Karpas-422 (cell line): Measurements from ENCODE around the gene LGALS12. TPM values are rescaled to one million over a fixed set of nuclear protein-coding genes. Genes with fewer than 3 reads are reported as not detected.
"Not testable (repeated sequence)": the region's sequence is repeated elsewhere in the genome, so short reads cannot be mapped to it uniquely, and the experiment has no call there.

Experiments
- DNase-seq: peaks from one replicate; pipeline ENCODE4 v3.0.0-alpha.2; 2015
- H2AFZ ChIP-seq: fragments of 200-600 bp; sonication (generic); 2 replicates; pipeline ENCODE4 v1.6.1; 2014; ENCODE audit warnings: antibody characterized with exemption, low read length, mixed read lengths
- H3K27ac ChIP-seq: fragments of 200-600 bp; sonication (generic); 2 replicates; pipeline ENCODE4 v1.5.1; 2014; ENCODE audit warnings: mild to moderate bottlenecking, low read length, moderate library complexity
- H3K27me3 ChIP-seq: fragments of 200-600 bp; sonication (generic); 2 replicates; pipeline ENCODE4 v1.6.1; 2014; ENCODE audit warnings: low read length, mixed read lengths
- H3K36me3 ChIP-seq: fragments of 200-600 bp; sonication (generic); 2 replicates; pipeline ENCODE4 v1.6.1; 2014; ENCODE audit warnings: low read length, mixed read lengths; ENCODE audit not compliant: insufficient read depth
- H3K4me1 ChIP-seq: fragments of 200-600 bp; sonication (generic); 2 replicates; pipeline ENCODE4 v1.6.1; 2014; ENCODE audit warnings: mild to moderate bottlenecking, low read length, mixed read lengths
- H3K4me2 ChIP-seq: fragments of 200-600 bp; sonication (generic); 2 replicates; pipeline ENCODE4 v1.6.1; 2014; ENCODE audit warnings: low read length, low read depth, mild to moderate bottlenecking; ENCODE audit not compliant: poor library complexity, severe bottlenecking
- H3K4me3 ChIP-seq: fragments of 200-600 bp; sonication (generic); 2 replicates; pipeline ENCODE4 v1.5.1; 2014; ENCODE audit warnings: mild to moderate bottlenecking, antibody characterized with exemption, low read length, mixed read lengths
- H3K79me2 ChIP-seq: fragments of 200-600 bp; sonication (generic); 2 replicates; pipeline ENCODE4 v1.6.1; 2014; ENCODE audit warnings: mild to moderate bottlenecking, low read length, mixed read lengths
- H3K9ac ChIP-seq: fragments of 200-600 bp; sonication (generic); 2 replicates; pipeline ENCODE4 v1.6.0; 2014; ENCODE audit warnings: low read length
- H3K9me2 ChIP-seq: fragments of 200-600 bp; sonication (generic), shearing (Covaris generic); replicated peaks from 2 replicates; pipeline ENCODE4 v1.6.0; 2014; ENCODE audit warnings: mild to moderate bottlenecking, low read length, moderate library complexity; ENCODE audit not compliant: insufficient read depth
- H3K9me3 ChIP-seq: fragments of 300-700, 200-600 bp; sonication (generic); 2 replicates; pipeline ENCODE4 v1.6.1; 2014; ENCODE audit warnings: low read length, mixed read lengths
- H4K20me1 ChIP-seq: fragments of 200-600 bp; sonication (generic); 2 replicates; pipeline ENCODE4 v1.6.1; 2014; ENCODE audit warnings: mild to moderate bottlenecking, antibody characterized with exemption, low read length, low read depth; ENCODE audit not compliant: insufficient read depth
- total RNA-seq: library from RNA; depleted of rRNA; stranded (reverse); fragments of >200 nt; shearing (Covaris generic); gene quantifications from 2 replicates; pipeline ENCODE4 v1.2.3, GENCODE V29; 2014; ENCODE audit warnings: low replicate concordance

The LGALS12 gene
- total RNA-seq, 1 experiment from 2014 or later = not detected

GRCh38 chr11:63531074-63531792, 25.3 kb downstream of the LGALS12 start:
- H3K79me2 ChIP-seq, H3K27me3 ChIP-seq, H3K9ac ChIP-seq, H3K9me2 ChIP-seq, H3K4me1 ChIP-seq, H3K27ac ChIP-seq, H3K4me2 ChIP-seq, H4K20me1 ChIP-seq, DNase-seq, H2AFZ ChIP-seq, H3K9me3 ChIP-seq, H3K4me3 ChIP-seq, H3K36me3 ChIP-seq: not testable (repeated sequence)

- Histone ChIP-seq H3K4me1 (peaks cover 4% of the 10 kb centered on the region), H3K27ac (no peak overlapping the region), H3K27me3 (no peaks in the 10 kb centered on the region), H3K4me3 (no peak overlapping the region), H4K20me1 (no peaks in the 10 kb centered on the region), H3K79me2 (no peaks in the 10 kb centered on the region), H3K9ac (no peak overlapping the region), H3K9me2 (no peaks in the 10 kb centered on the region), H3K4me2 (no peak overlapping the region), H2AFZ (no peak overlapping the region), H3K36me3 (no peaks in the 10 kb centered on the region), H3K9me3 (no peaks in the 10 kb centered on the region)
- no peak for DNase-seq
Measured at GRCh38 chr11:63532117-63532516, 26.2 kb downstream of the LGALS12 start.

- Histone ChIP-seq H3K9me3 (no peaks in the 10 kb centered on the region), H3K9ac (no peak overlapping the region), H3K27me3 (no peaks in the 10 kb centered on the region), H3K4me2 (no peak overlapping the region), H4K20me1 (no peaks in the 10 kb centered on the region), H3K9me2 (no peaks in the 10 kb centered on the region), H3K36me3 (no peaks in the 10 kb centered on the region), H3K4me1 (peaks cover 5% of the 10 kb centered on the region), H3K4me3 (no peak overlapping the region), H2AFZ (no peak overlapping the region), H3K27ac (no peak overlapping the region), H3K79me2 (no peaks in the 10 kb centered on the region)
- no peak for DNase-seq
Measured at GRCh38 chr11:63532799-63533475, 27.1 kb downstream of the LGALS12 start.

- Histone ChIP-seq H3K4me2 (no peak overlapping the region), H3K4me3 (no peak overlapping the region), H3K4me1 (peaks cover 5% of the 10 kb centered on the region), H2AFZ (no peak overlapping the region), H3K79me2 (no peaks in the 10 kb centered on the region), H3K9ac (no peak overlapping the region), H3K9me3 (no peaks in the 10 kb centered on the region), H3K36me3 (no peaks in the 10 kb centered on the region), H4K20me1 (no peaks in the 10 kb centered on the region), H3K27me3 (no peaks in the 10 kb centered on the region), H3K9me2 (no peaks in the 10 kb centered on the region), H3K27ac (no peak overlapping the region)
- no peak for DNase-seq
Measured at GRCh38 chr11:63534076-63534475, 28.2 kb downstream of the LGALS12 start.

GRCh38 chr11:63534895-63535461, 29.1 kb downstream of the LGALS12 start:
- Histone ChIP-seq H3K4me1 (peaks cover 5% of the 10 kb centered on the region), H3K9me2 (no peaks in the 10 kb centered on the region), H3K36me3 (no peaks in the 10 kb centered on the region), H2AFZ (no peak overlapping the region), H3K4me3 (no peak overlapping the region), H3K27ac (no peak overlapping the region), H3K9me3 (no peaks in the 10 kb centered on the region), H3K79me2 (no peaks in the 10 kb centered on the region), H3K27me3 (no peaks in the 10 kb centered on the region), H3K9ac (no peak overlapping the region), H4K20me1 (no peaks in the 10 kb centered on the region), H3K4me2 (no peak overlapping the region)
- DNase-seq = no peak

GRCh38 chr11:63535734-63536133, 29.9 kb downstream of the LGALS12 start:
- Histone ChIP-seq H3K4me3 (no peak overlapping the region), H3K27ac (no peak overlapping the region), H3K9me2 (no peaks in the 10 kb centered on the region), H3K36me3 (no peaks in the 10 kb centered on the region), H2AFZ (no peak overlapping the region), H3K4me2 (no peak overlapping the region), H3K79me2 (no peaks in the 10 kb centered on the region), H3K9ac (no peak overlapping the region), H3K27me3 (no peaks in the 10 kb centered on the region), H3K4me1 (peaks cover 5% of the 10 kb centered on the region), H4K20me1 (no peaks in the 10 kb centered on the region), H3K9me3 (no peaks in the 10 kb centered on the region)
- DNase-seq = no peak

- H2AFZ ChIP-seq = no peak within 1 kb of the TSS
- no peaks in the 10 kb centered on the region for H3K36me3 ChIP-seq
- H3K9me2 ChIP-seq = no peaks in the 10 kb centered on the region
- peaks cover 5% of the 10 kb centered on the region for H3K4me1 ChIP-seq
- H3K4me3 ChIP-seq = 0 out of 2 replicates have a peak within 1 kb of the TSS, but pooled peaks have one; percentile 14
- no peaks in the 10 kb centered on the region for H3K79me2 ChIP-seq
- DNase-seq = no peak
- H3K4me2 ChIP-seq = peak within 1 kb of the TSS; percentile 28
- no peak within 1 kb of the TSS for H3K9ac ChIP-seq
- H3K9me3 ChIP-seq = no peaks in the 10 kb centered on the region
- H3K27ac ChIP-seq = no peak within 1 kb of the TSS
- H3K27me3 ChIP-seq = no peaks in the 10 kb centered on the region
- no peaks in the 10 kb centered on the region for H4K20me1 ChIP-seq
Measured at GRCh38 chr11:63536669-63537292, 30.9 kb downstream of the LGALS12 start, which contains the start of gene PLAAT4. TSS of gene PLAAT4 (plus strand) at chr11:63536808. CDS start at chr11:63536869, 61 bp downstream.
